ENCODE results near the gene CILP2.

The CILP2 gene

GRCh38 chr19:19566306-19566705 is 28.2 kb downstream of the CILP2 start:
- DNase-seq = no peak

- DNase-seq = no peak
These were observed 29.3 kb downstream of the CILP2 start for GRCh38 chr19:19567391-19567790.

GRCh38 chr19:19568802-19569756 is 31.0 kb downstream of the CILP2 start:
- DNase-seq = no peak

- no peak for DNase-seq
These were observed 32.5 kb downstream of the CILP2 start for GRCh38 chr19:19570571-19570970.

- DNase-seq = no peak
These were observed 33.2 kb downstream of the CILP2 start for GRCh38 chr19:19571071-19571786.

- DNase-seq = no peak
These were observed 37.3 kb downstream of the CILP2 start for GRCh38 chr19:19575411-19575810.

GRCh38 chr19:19578252-19578651 is 40.2 kb downstream of the CILP2 start:
- DNase-seq = no peak

GRCh38 chr19:19579533-19580361 is 41.7 kb downstream of the CILP2 start:
- DNase-seq = no peak

- no peak for DNase-seq
These were observed 42.4 kb downstream of the CILP2 start for GRCh38 chr19:19580418-19580817.

GRCh38 chr19:19581391-19581790 is 43.3 kb downstream of the CILP2 start:
- DNase-seq = no peak

- DNase-seq = no peak
These were observed 44.4 kb downstream of the CILP2 start for GRCh38 chr19:19582471-19582870.

- DNase-seq = no peak
These were observed 46.3 kb downstream of the CILP2 start for GRCh38 chr19:19584356-19584755.

GRCh38 chr19:19587771-19588170 is 49.7 kb downstream of the CILP2 start:
- DNase-seq = no peak

- DNase-seq = no peak
These were observed 50.5 kb downstream of the CILP2 start for GRCh38 chr19:19588546-19588945.

- peak; percentile 97 for DNase-seq
These were observed 53.2 kb downstream of the CILP2 start for GRCh38 chr19:19591133-19591825.

- no peak for DNase-seq
These were observed 54.6 kb downstream of the CILP2 start for GRCh38 chr19:19592690-19593089.

- no peak for DNase-seq
These were observed 56.3 kb downstream of the CILP2 start for GRCh38 chr19:19594381-19594780.

- peak; percentile 40 for DNase-seq
These were observed 57.2 kb downstream of the CILP2 start for GRCh38 chr19:19595171-19595701.

Data from fibroblast of skin of scalp (primary cell).